ENCODE measurements around the gene UFD1.

Gene UFD1

GRCh38 chr22:19506212-19506611, 27.2 kb upstream of the UFD1 start:
- Histone ChIP-seq H3K27me3 (ENCODE audit: insufficient read depth, insufficient read length) (no peaks in the 10 kb centered on the region), H3K4me3 (ENCODE audit: insufficient read length, low read depth) (no peak overlapping the region), H3K36me3 (ENCODE audit: insufficient read depth, insufficient read length, low read length) (peaks cover 56% of the 10 kb centered on the region), H3K9ac (ENCODE audit: insufficient read length, low read depth) (no peak overlapping the region), H3K9me3 (ENCODE audit: insufficient read depth, low read length) (no peaks in the 10 kb centered on the region), H3K4me1 (ENCODE audit: insufficient read depth, insufficient read length) (no peaks in the 10 kb centered on the region)
- DNase-seq (ENCODE audit: low read depth, low spot score) = no peak
- TF ChIP-seq ZNF274 (IDR thresholded peaks at IDR 0.05; ENCODE audit: low read depth, low read length) = no peak
- no peak for TF ChIP-seq SUZ12 (IDR thresholded peaks at IDR 0.05; ENCODE audit: extremely low read depth, insufficient read depth, insufficient read length)
- no peak for TF ChIP-seq YY1 (IDR thresholded peaks at IDR 0.05; ENCODE audit: insufficient read depth, insufficient read length)

GRCh38 chr22:19505735-19506126, 26.7 kb upstream of the UFD1 start:
- Histone ChIP-seq H3K9me3 (ENCODE audit: insufficient read depth, low read length) (no peaks in the 10 kb centered on the region), H3K9ac (ENCODE audit: insufficient read length, low read depth) (no peak overlapping the region), H3K36me3 (ENCODE audit: insufficient read depth, insufficient read length, low read length) (peaks cover 54% of the 10 kb centered on the region), H3K4me1 (ENCODE audit: insufficient read depth, insufficient read length) (no peaks in the 10 kb centered on the region), H3K27me3 (ENCODE audit: insufficient read depth, insufficient read length) (no peaks in the 10 kb centered on the region), H3K4me3 (ENCODE audit: insufficient read length, low read depth) (no peak overlapping the region)
- TF ChIP-seq YY1 (IDR thresholded peaks at IDR 0.05; ENCODE audit: insufficient read depth, insufficient read length) = no peak
- DNase-seq (ENCODE audit: low read depth, low spot score) = no peak

GRCh38 chr22:19504900-19505734, 26.1 kb upstream of the UFD1 start:
- Histone ChIP-seq H3K27me3 (ENCODE audit: insufficient read depth, insufficient read length) (no peaks in the 10 kb centered on the region), H3K4me1 (ENCODE audit: insufficient read depth, insufficient read length) (no peaks in the 10 kb centered on the region), H3K36me3 (ENCODE audit: insufficient read depth, insufficient read length, low read length) (peaks cover 52% of the 10 kb centered on the region), H3K9me3 (ENCODE audit: insufficient read depth, low read length) (no peaks in the 10 kb centered on the region), H3K9ac (ENCODE audit: insufficient read length, low read depth) (no peak overlapping the region), H3K4me3 (ENCODE audit: insufficient read length, low read depth) (no peak overlapping the region)
- TF ChIP-seq ZNF274 (IDR thresholded peaks at IDR 0.05; ENCODE audit: low read depth, low read length) (no peak), SUZ12 (IDR thresholded peaks at IDR 0.05; ENCODE audit: extremely low read depth, insufficient read depth, insufficient read length) (no peak), YY1 (IDR thresholded peaks at IDR 0.05; ENCODE audit: insufficient read depth, insufficient read length) (no peak)
- DNase-seq (ENCODE audit: low read depth, low spot score) = no peak

GRCh38 chr22:19503869-19504268, 24.9 kb upstream of the UFD1 start:
- Histone ChIP-seq H3K36me3 (ENCODE audit: insufficient read depth, insufficient read length, low read length) (peaks cover 56% of the 10 kb centered on the region), H3K9ac (ENCODE audit: insufficient read length, low read depth) (no peak overlapping the region)
- no peak for TF ChIP-seq SUZ12 (IDR thresholded peaks at IDR 0.05; ENCODE audit: extremely low read depth, insufficient read depth, insufficient read length)

GRCh38 chr22:19503367-19503766, 24.4 kb upstream of the UFD1 start:
- Histone ChIP-seq H3K4me1 (ENCODE audit: insufficient read depth, insufficient read length) (no peaks in the 10 kb centered on the region), H3K9me3 (ENCODE audit: insufficient read depth, low read length) (no peaks in the 10 kb centered on the region), H3K36me3 (ENCODE audit: insufficient read depth, insufficient read length, low read length) (peaks cover 58% of the 10 kb centered on the region), H3K9ac (ENCODE audit: insufficient read length, low read depth) (no peak overlapping the region), H3K4me3 (ENCODE audit: insufficient read length, low read depth) (no peak overlapping the region), H3K27me3 (ENCODE audit: insufficient read depth, insufficient read length) (no peaks in the 10 kb centered on the region)
- no peak for TF ChIP-seq YY1 (IDR thresholded peaks at IDR 0.05; ENCODE audit: insufficient read depth, insufficient read length)
- DNase-seq (ENCODE audit: low read depth, low spot score) = no peak

More at GRCh38 chr22:19503869-19504268, 24.9 kb upstream of the UFD1 start:
- no peaks in the 10 kb centered on the region for H3K9me3 ChIP-seq (ENCODE audit: insufficient read depth, low read length)
- H3K4me1 ChIP-seq (ENCODE audit: insufficient read depth, insufficient read length) = no peaks in the 10 kb centered on the region
- no peak for DNase-seq (ENCODE audit: low read depth, low spot score)
- no peaks in the 10 kb centered on the region for H3K27me3 ChIP-seq (ENCODE audit: insufficient read depth, insufficient read length)
- H3K4me3 ChIP-seq (ENCODE audit: insufficient read length, low read depth) = no peak overlapping the region

- TF ChIP-seq SUZ12 (IDR thresholded peaks at IDR 0.05; ENCODE audit: extremely low read depth, insufficient read depth, insufficient read length) (no peak), YY1 (IDR thresholded peaks at IDR 0.05; ENCODE audit: insufficient read depth, insufficient read length) (no peak), ZNF274 (IDR thresholded peaks at IDR 0.05; ENCODE audit: low read depth, low read length) (no peak)
- H3K36me3 ChIP-seq (ENCODE audit: insufficient read depth, insufficient read length, low read length) = peaks cover 57% of the 10 kb centered on the region
- H3K4me3 ChIP-seq (ENCODE audit: insufficient read length, low read depth) = no peak overlapping the region
- H3K9me3 ChIP-seq (ENCODE audit: insufficient read depth, low read length) = no peaks in the 10 kb centered on the region
- H3K9ac ChIP-seq (ENCODE audit: insufficient read length, low read depth) = no peak overlapping the region
- no peaks in the 10 kb centered on the region for H3K4me1 ChIP-seq (ENCODE audit: insufficient read depth, insufficient read length)
- no peak for DNase-seq (ENCODE audit: low read depth, low spot score)
- H3K27me3 ChIP-seq (ENCODE audit: insufficient read depth, insufficient read length) = no peaks in the 10 kb centered on the region
Measured at GRCh38 chr22:19501897-19502447, 23.0 kb upstream of the UFD1 start.

GRCh38 chr22:19499880-19500242, 20.9 kb upstream of the UFD1 start:
- no peaks in the 10 kb centered on the region for H3K27me3 ChIP-seq (ENCODE audit: insufficient read depth, insufficient read length)
- H3K4me1 ChIP-seq (ENCODE audit: insufficient read depth, insufficient read length) = no peaks in the 10 kb centered on the region
- no peak for TF ChIP-seq SUZ12 (IDR thresholded peaks at IDR 0.05; ENCODE audit: extremely low read depth, insufficient read depth, insufficient read length)
- TF ChIP-seq YY1 (IDR thresholded peaks at IDR 0.05; ENCODE audit: insufficient read depth, insufficient read length) = no peak
- no peak for TF ChIP-seq ZNF274 (IDR thresholded peaks at IDR 0.05; ENCODE audit: low read depth, low read length)
- no peak overlapping the region for H3K4me3 ChIP-seq (ENCODE audit: insufficient read length, low read depth)
- no peak overlapping the region for H3K9ac ChIP-seq (ENCODE audit: insufficient read length, low read depth)
- DNase-seq (ENCODE audit: low read depth, low spot score) = no peak
- no peaks in the 10 kb centered on the region for H3K9me3 ChIP-seq (ENCODE audit: insufficient read depth, low read length)
- H3K36me3 ChIP-seq (ENCODE audit: insufficient read depth, insufficient read length, low read length) = peaks cover 61% of the 10 kb centered on the region
